Motor neuron (in vitro differentiated cells): ENCODE data around the gene GPR137B. TPM values are rescaled to one million over a fixed set of nuclear protein-coding genes. Genes with fewer than 3 reads are reported as not detected.
"Not testable (repeated sequence)": the region's sequence is repeated elsewhere in the genome, so short reads cannot be mapped to it uniquely, and the experiment has no call there.

Experiments used
- ATAC-seq, 8 experiments: fragments of 200-7000 bp; cut with Tn5 transposase; replicated peaks in 6 of 8; 2 replicates each; pipeline ENCODE4 v1.8.0; 2021; ENCODE audit warnings: mild to moderate bottlenecking in 8 of 8, moderate library complexity in 8 of 8
- H3K27ac ChIP-seq, 2 donors: fragments of 250-450 bp; sonication (Bioruptor Pico); 2 replicates each; pipeline ENCODE4 v1.9.0; 2021; ENCODE audit warnings: antibody characterized with exemption in 2 of 2, mild to moderate bottlenecking in 2 of 2, moderate library complexity in 1 of 2
- H3K4me1 ChIP-seq, 2 donors: fragments of 250-450 bp; sonication (Bioruptor Pico); replicated peaks in 1 of 2; 2 replicates each; pipeline ENCODE4 v1.6.1; 2021; ENCODE audit warnings: antibody characterized with exemption in 2 of 2, mild to moderate bottlenecking in 2 of 2, moderate library complexity in 1 of 2
- H3K4me3 ChIP-seq, 5 donors: fragments of 250-450 bp; sonication (Bioruptor Pico); 2 replicates each; pipeline ENCODE4 v1.9.0; 2021; ENCODE audit warnings: antibody characterized with exemption in 5 of 5, mild to moderate bottlenecking in 5 of 5, moderate library complexity in 4 of 5
- whole genome bisulfite sequencing, 10 experiments: fragments of 450-650 bp; shearing (Covaris generic); methylation state at CpG; one replicate each; pipeline ENCODE4 v1.0.0; 2022; 5-methylcytosine and 5-hydroxymethylcytosine counted together
- in situ Hi-C, 9 experiments: fragments of 400-800 bp; cut with MboI; loops; one replicate each; pipeline ENCODE4 v1.15.0; 2021; ENCODE audit warnings: low sequenced_read_pairs in 9 of 9, low pct_unique_long_range_greater_than_20kb in 2 of 9; ENCODE audit not compliant: unreplicated experiment in 9 of 9
- total RNA-seq, 8 experiments: library from RNA; unstranded; fragments of 300-600 nt; gene quantifications; 2 replicates each; pipeline versions ENCODE4 v1.2.3 to v1.2.4, GENCODE V29; 2022

GPR137B gene
- total RNA-seq, 8 experiments from 2014 or later = 8.6 to 25.0 (median 12.3) TPM

DNA sequence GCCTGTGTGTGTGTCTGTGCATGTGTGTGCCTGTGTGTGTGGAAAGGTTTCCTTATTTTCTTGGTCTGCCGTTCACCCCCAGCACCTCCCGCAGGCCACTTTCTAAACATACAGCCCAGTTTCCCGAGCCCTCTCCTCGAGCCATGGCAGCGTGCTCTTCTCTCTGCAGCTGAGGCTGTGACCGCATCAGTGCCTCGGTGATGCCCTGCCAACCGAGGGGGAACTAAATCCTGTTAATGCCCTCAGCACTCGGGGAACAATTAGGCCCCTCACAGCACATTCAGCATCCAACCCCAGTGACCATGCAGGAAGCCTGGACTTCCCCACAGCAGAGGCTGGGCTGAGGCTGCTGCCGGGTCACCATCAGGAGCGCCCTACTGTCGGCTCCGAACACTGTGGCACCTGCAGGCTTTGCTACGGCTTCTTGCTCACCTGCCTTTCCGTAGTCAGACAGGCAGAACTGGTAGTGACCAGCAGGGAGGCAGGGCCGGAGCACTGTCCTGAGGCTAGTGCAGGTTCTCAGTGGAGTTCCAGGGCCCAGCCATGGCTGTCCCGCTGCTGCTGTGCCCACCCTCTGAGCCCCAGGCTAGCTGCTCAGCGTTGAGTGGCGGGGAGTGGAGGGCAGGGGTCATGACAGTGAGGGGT lies 8.1 kb downstream of the GPR137B start:
- no peak overlapping the region for H3K27ac ChIP-seq
- H3K4me3 ChIP-seq = no peak overlapping the region
- in situ Hi-C loops = no loop called here
- H3K4me1 ChIP-seq = peaks cover 0 to 5% of the 10 kb centered on the region in 2 donors
- 50 to 100% (median 77%) methylated on average over 1 to 10 of the region's 19 CpGs; no CpG with 5 or more reads in 3 of the 10 experiments for WGBS, 10 experiments
- ATAC-seq = no peak

DNA sequence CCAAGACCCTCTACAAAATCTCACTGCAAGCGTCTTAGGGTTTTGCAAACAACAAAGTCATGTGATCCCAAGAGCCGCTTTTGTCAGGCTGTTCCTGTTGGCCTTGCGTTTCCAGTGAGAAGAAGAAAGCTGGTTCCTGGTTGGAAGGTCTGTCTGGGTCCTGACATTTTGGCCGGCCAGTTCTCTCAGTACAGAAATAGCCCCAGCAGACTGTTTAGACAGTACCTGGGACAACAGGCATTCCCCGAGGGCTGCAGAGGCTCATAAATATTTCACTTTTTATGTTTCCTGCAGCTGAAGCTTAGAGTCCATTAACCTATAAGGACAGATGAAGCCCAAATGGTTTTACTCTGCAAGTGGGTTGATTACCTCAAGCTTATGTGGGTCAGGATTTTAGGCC lies 8.6 kb downstream of the GPR137B start:
- Histone ChIP-seq H3K4me3 (no peak overlapping the region), H3K27ac (no peak overlapping the region), H3K4me1 (peaks cover 0 to 5% of the 10 kb centered on the region in 2 donors)
- in situ Hi-C loops = no loop called here
- 51 to 100% (median 84%) methylated on average over 1 to 4 of the region's 5 CpGs; no CpG with 5 or more reads in 1 of the 10 experiments for WGBS, 10 experiments
- peak in 1 of 8 experiments; percentile 69 for ATAC-seq

DNA sequence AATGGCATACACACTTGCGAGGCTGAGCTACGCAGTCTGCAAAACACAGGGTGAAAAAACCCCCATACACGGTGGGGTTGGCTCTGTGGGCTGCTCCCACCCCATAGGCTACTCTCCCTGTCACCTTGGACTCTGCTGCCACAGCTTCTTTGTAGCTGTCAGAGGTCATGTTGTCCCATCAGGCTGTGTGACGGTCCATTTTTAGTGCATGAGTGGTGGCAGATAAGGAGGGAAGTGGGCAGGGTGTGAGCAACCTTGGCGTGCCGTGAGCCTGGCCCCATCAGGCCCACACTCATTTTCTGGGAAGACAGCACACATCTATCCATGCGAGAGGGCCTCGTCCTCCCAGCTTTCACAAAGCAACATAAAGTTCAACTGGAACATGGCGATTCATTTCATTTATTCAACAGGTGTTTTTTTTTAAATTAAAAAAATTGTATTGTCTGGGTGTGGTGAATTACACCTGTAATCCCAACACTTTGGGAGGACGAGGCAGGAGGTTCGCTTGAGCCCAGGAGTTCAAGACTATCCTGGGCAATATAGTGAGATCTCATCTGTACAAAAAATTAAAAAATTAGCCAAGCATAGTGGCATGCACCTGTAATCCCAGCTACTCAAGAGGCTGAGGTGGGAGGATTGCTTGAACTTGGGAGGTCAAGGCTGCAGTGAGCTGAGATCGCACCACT lies 9.5 kb downstream of the GPR137B start:
- H3K4me3 ChIP-seq = no peak overlapping the region
- no peak overlapping the region for H3K27ac ChIP-seq
- ATAC-seq = no peak
- WGBS, 10 experiments = 68 to 100% (median 93%) methylated on average over 1 to 10 of the region's 12 CpGs; no CpG with 5 or more reads in 2 of the 10 experiments
- in situ Hi-C loops = no loop called here
- H3K4me1 ChIP-seq = peaks cover 0 to 5% of the 10 kb centered on the region in 2 donors

DNA sequence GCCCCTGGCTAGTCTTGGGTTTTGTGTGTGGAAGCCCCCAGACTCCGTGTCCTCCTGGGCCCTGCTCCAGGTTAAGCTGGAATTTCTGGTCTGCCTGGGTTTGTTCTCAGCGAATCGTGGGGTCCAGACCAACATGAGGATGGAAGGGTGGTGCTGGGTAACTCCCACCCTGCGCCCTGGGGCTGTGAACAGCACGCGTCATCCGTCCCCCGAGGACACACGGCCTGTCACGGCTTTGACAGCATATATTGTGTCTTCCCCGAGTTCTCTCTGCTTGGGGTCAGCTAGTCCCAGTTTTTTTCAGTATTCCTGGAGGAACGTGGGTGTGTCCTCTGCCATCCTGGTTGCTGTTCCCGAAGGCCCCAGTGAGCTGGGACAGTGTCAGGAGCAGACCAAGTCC lies 11.8 kb downstream of the GPR137B start:
- Histone ChIP-seq H3K4me3 (no peak overlapping the region), H3K27ac (no peak overlapping the region), H3K4me1 (peaks cover 0 to 2% of the 10 kb centered on the region in 2 donors)
- ATAC-seq = no peak
- in situ Hi-C loops = no loop called here
- 88 to 100% (median 94%) methylated on average over 1 to 12 of the region's 13 CpGs; no CpG with 5 or more reads in 4 of the 10 experiments for WGBS, 10 experiments

DNA sequence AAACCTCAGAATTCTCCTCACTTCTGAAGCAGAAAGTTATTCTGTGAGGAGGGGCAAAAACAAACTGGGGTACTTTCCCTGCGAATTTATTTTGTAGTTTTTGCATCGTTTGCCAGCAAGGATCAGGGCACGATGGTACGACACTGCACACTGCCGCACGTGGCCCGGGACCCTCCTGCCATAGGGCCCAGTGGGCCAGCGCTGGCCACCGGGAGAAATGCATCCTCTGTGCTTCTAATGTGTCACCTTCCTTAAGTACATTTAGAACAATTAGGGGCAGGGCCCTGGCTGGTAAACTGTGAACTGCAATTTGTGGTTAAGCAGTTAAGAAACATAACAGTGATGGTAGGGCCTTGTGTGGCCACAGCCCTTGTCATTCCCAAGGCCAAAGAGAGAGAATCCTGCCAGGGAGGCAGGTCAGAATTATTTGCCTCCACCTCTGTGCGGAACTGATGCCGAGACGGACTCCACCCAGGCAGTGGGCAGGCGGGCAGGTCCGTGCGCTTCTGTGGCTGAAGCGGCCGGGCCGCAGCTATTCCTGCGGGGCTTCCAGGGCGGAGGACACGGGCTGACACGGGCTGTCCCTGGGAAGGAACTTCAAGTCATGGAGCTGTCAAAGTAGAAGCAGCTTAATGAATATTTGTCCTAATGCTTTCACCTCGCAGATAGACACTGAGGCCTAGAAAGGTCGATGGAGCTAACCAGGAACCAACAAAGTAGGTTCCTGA lies 12.5 kb downstream of the GPR137B start:
- no peak for ATAC-seq
- 60 to 100% (median 91%) methylated on average over 2 to 24 of the region's 24 CpGs; no CpG with 5 or more reads in 1 of the 10 experiments for WGBS, 10 experiments
- no peak overlapping the region for H3K4me3 ChIP-seq
- no peaks in the 10 kb centered on the region for H3K4me1 ChIP-seq
- no peak overlapping the region for H3K27ac ChIP-seq
- in situ Hi-C loops = no loop called here

DNA sequence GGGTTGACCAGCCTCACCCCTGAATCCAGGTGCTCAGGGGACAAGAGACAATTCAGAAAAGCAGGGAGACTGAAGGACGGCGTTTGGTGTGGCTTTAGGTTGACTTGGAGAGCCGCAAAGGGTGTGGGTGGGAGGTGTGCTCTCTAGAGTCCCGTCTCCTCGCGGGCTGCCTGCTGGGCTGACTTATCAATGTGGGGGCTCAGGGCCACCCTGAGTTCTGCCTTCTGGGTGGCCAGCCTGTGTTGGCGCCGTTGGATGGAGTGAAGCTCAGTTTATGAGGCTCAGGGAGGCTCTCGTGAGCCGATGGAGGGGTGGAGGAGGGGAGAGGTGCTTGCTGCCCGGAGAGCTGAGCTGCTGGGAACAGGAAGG lies 13.0 kb downstream of the GPR137B start:
- WGBS, 10 experiments = 70 to 100% (median 83%) methylated on average over 1 to 8 of the region's 11 CpGs; no CpG with 5 or more reads in 2 of the 10 experiments
- H3K27ac ChIP-seq = no peak overlapping the region
- no peak for ATAC-seq
- H3K4me3 ChIP-seq = no peak overlapping the region
- in situ Hi-C loops = no loop called here
- no peaks in the 10 kb centered on the region for H3K4me1 ChIP-seq

DNA sequence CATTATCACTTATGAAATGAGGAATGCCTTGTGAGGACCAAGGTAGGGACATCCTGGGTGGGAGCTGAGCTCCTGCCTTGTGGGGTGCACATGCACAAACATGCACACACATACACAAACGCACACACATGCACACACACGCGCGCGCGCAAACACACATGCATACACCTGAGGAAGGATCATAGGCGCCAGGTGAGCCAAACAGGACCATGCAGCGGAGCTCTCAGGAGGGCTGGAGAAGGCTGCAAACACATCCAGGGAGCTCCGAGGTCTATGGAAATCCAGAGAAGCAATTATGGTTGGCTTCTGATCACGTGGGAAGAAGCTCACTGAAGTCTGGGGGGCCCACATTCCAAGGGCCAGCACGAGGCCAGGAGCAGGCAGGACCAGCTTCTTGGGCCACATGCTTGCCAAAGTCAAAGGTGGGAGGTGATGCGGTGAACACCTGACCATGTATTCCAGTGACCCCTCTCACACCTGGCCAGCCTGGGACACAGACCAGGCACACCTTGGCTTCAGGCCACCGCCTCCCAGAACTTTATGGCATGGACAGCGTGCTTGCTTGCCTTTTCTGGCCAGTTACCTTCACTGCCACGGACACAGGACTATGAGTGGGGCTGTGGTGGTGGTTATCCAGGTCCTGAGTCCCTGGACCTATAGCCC lies 13.6 kb downstream of the GPR137B start:
- Histone ChIP-seq H3K27ac (no peak overlapping the region), H3K4me1 (no peaks in the 10 kb centered on the region), H3K4me3 (no peak overlapping the region)
- 40 to 94% (median 80%) methylated on average over 1 to 11 of the region's 15 CpGs; no CpG with 5 or more reads in 1 of the 10 experiments for WGBS, 10 experiments
- in situ Hi-C loops = no loop called here
- no peak for ATAC-seq

- no peaks in the 10 kb centered on the region for H3K4me1 ChIP-seq
- H3K4me3 ChIP-seq = no peak overlapping the region
- no peak for ATAC-seq
- H3K27ac ChIP-seq = no peak overlapping the region
- WGBS, 10 experiments = 83 to 100% (median 90%) methylated on average over 1 to 18 of the region's 18 CpGs; no CpG with 5 or more reads in 2 of the 10 experiments
- in situ Hi-C loops = no loop called here
These were observed 14.3 kb downstream of the GPR137B start for GRCh38 chr1:236156512-236157208.

- in situ Hi-C loops, H3K27ac ChIP-seq, H3K4me3 ChIP-seq, ATAC-seq, H3K4me1 ChIP-seq: not testable (repeated sequence)
- WGBS, 10 experiments = 72 to 100% (median 90%) methylated on average over 1 to 9 of the region's 9 CpGs; no CpG with 5 or more reads in 3 of the 10 experiments
These were observed 15.7 kb downstream of the GPR137B start for GRCh38 chr1:236158072-236158471.

GRCh38 chr1:236158719-236159118 lies 16.4 kb downstream of the GPR137B start:
- Histone ChIP-seq H3K4me3 (no peak overlapping the region), H3K27ac (no peak overlapping the region), H3K4me1 (no peaks in the 10 kb centered on the region)
- no peak for ATAC-seq
- WGBS, 10 experiments = 50 to 100% (median 100%) methylated on average over 1 to 2 of the region's 2 CpGs; no CpG with 5 or more reads in 3 of the 10 experiments
- in situ Hi-C loops = no loop called here

GRCh38 chr1:236159704-236160539 lies 17.6 kb downstream of the GPR137B start:
- in situ Hi-C loops = no loop called here
- peak in 3 of 8 experiments; percentile 32 to 81 (median 81) for ATAC-seq
- Histone ChIP-seq H3K4me1 (no peaks in the 10 kb centered on the region), H3K27ac (no peak overlapping the region), H3K4me3 (no peak overlapping the region)
- 17 to 100% (median 69%) methylated on average over 1 to 17 of the region's 19 CpGs; no CpG with 5 or more reads in 1 of the 10 experiments for WGBS, 10 experiments
